GM18861 (cell line): ENCODE measurements around the gene KLHDC1.
"Not testable (repeated sequence)": the region's sequence is repeated elsewhere in the genome, so short reads cannot be mapped to it uniquely, and the experiment has no call there.

ENCODE experiments used
- ATAC-seq: cut with Tn5 transposase; IDR thresholded peaks from one replicate; pipeline ENCODE4 v1.9.1; 2021; ENCODE audit not compliant: unreplicated experiment

KLHDC1 gene

GRCh38 chr14:49781040-49781439 lies 88.1 kb downstream of the KLHDC1 start:
- not testable (repeated sequence) for ATAC-seq

GRCh38 chr14:49783394-49784014 lies 90.6 kb downstream of the KLHDC1 start:
- no peak for ATAC-seq

GRCh38 chr14:49786315-49786714 lies 93.4 kb downstream of the KLHDC1 start:
- ATAC-seq, result no peak

- no peak for ATAC-seq
These were observed 99.7 kb downstream of the KLHDC1 start for GRCh38 chr14:49792618-49793017.

GRCh38 chr14:49796025-49796424 lies 103.1 kb downstream of the KLHDC1 start:
- ATAC-seq, result no peak
